K562 (cell line): Measurements from ENCODE around the gene MTMR12. TPM values are rescaled to one million over a fixed set of nuclear protein-coding genes. Genes with fewer than 3 reads are reported as not detected.

ENCODE experiments used
- ATAC-seq: fragments of 200-7000 bp; cut with Tn5 transposase; 3 replicates; pipeline ENCODE4 v1.9.1; 2020; ENCODE audit warnings: moderate library complexity
- BruUV-seq: library from RNA; stranded (reverse); fragments of 400-500 nt; replicated peaks from 2 replicates; lab custom pipeline; 2021; lab: Mats Ljungman, UMichigan
- CTCF ChIA-PET: fragments of 300-600 bp; formaldehyde crosslinking; extraction: SDS; loops from one replicate; lab custom pipeline; 2021; ENCODE audit warnings: low intra/inter-chr PET ratio; lab: Yijun Ruan, JAX
- POLR2A ChIA-PET: fragments of 300-600, 350-650 bp; sonication (Branson Sonifier 250); formaldehyde crosslinking; extraction: SDS; loops from one replicate; lab custom pipeline; 2021; ENCODE audit warnings: antibody characterized with exemption, inconsistent platforms; lab: Yijun Ruan, JAX
- DNase-seq, 4 experiments: peaks; one replicate each; pipeline versions ENCODE4 v3.0.0 to v3.0.0-alpha.2; 2011 to 2018; ENCODE audit warnings: low spot score in 3 of 4, mixed read lengths in 3 of 4; ENCODE audit errors: extremely low read depth in 1 of 4
- FAIRE-seq: peaks from 2 replicates; lab custom pipeline; 2011; peaks lifted over from hg19 to GRCh38; lab: Jason Lieb, UNC
- H2AFZ ChIP-seq: 2 replicates; pipeline ENCODE4 v1.6.0; 2011; ENCODE audit warnings: low read depth, low read length, control low read depth, inconsistent platforms
- H3K27ac ChIP-seq: fragments of 200-600 bp; 3 replicates; pipeline ENCODE4 v1.8.0; 2011; ENCODE audit warnings: low read depth, mild to moderate bottlenecking, control low read depth, inconsistent platforms, low read length, moderate library complexity, mixed read lengths; ENCODE audit errors: extremely low read depth
- H3K27me3 ChIP-seq, 2 experiments: fragments of 300-600 bp in 1 of 2; 2 replicates in 1 of 2; 3 replicates in 1 of 2; pipeline versions ENCODE4 v1.6.0 to v1.8.0; 2011; ENCODE audit warnings: inconsistent platforms in 2 of 2, low read length in 2 of 2, mild to moderate bottlenecking in 1 of 2, mixed read lengths in 1 of 2, moderate library complexity in 1 of 2; ENCODE audit not compliant: control insufficient read depth in 2 of 2, insufficient read depth in 2 of 2
- H3K36me3 ChIP-seq: fragments of 300-600 bp; 3 replicates; pipeline ENCODE4 v1.8.0; 2011; ENCODE audit warnings: mild to moderate bottlenecking, low read length, inconsistent platforms; ENCODE audit not compliant: control insufficient read depth, insufficient read depth
- H3K4me1 ChIP-seq, 2 experiments: fragments of 200-600 bp in 1 of 2; replicated peaks in 1 of 2; 2 replicates in 1 of 2; 3 replicates in 1 of 2; pipeline versions ENCODE4 v1.5.1 to v1.8.0; 2011; ENCODE audit warnings: inconsistent platforms in 2 of 2, low read length in 2 of 2, mild to moderate bottlenecking in 1 of 2, mixed read lengths in 1 of 2, moderate library complexity in 1 of 2; ENCODE audit not compliant: control insufficient read depth in 2 of 2, insufficient read depth in 2 of 2
- H3K4me2 ChIP-seq: 2 replicates; pipeline ENCODE4 v1.6.1; 2011; ENCODE audit warnings: low read length, control low read depth, inconsistent platforms, mixed read lengths; ENCODE audit not compliant: insufficient read depth
- H3K4me3 ChIP-seq: fragments of 200-600 bp; sonication (generic), shearing (Covaris generic); 2 replicates; pipeline ENCODE4 v1.5.1; 2016; ENCODE audit warnings: control low read depth, inconsistent platforms
- H3K79me2 ChIP-seq: fragments of 200-600 bp; 3 replicates; pipeline ENCODE4 v1.8.0; 2011; ENCODE audit warnings: low read length, inconsistent platforms; ENCODE audit not compliant: control insufficient read depth, insufficient read depth
- H3K9ac ChIP-seq, 2 experiments: 2 replicates each; pipeline versions ENCODE4 v1.6.0 to v1.6.1; 2011; ENCODE audit warnings: low read depth in 2 of 2, low read length in 2 of 2, control low read depth in 1 of 2, inconsistent platforms in 1 of 2, mild to moderate bottlenecking in 1 of 2, mixed read lengths in 1 of 2; ENCODE audit not compliant: insufficient read depth in 1 of 2
- H3K9me1 ChIP-seq: one replicate; pipeline ENCODE4 v1.6.0; 2011; ENCODE audit warnings: inconsistent platforms, mild to moderate bottlenecking, low read length, moderate library complexity; ENCODE audit not compliant: control insufficient read depth, insufficient read depth
- H3K9me3 ChIP-seq: replicated peaks from 2 replicates; pipeline ENCODE4 v1.5.1; 2011; ENCODE audit warnings: low read depth, low read length, inconsistent platforms; ENCODE audit not compliant: control insufficient read depth, insufficient read depth
- H4K20me1 ChIP-seq: replicated peaks from 2 replicates; pipeline ENCODE4 v1.6.1; 2011; ENCODE audit warnings: low read length, inconsistent platforms, mixed read lengths; ENCODE audit not compliant: control insufficient read depth, insufficient read depth
- BHLHE40 ChIP-seq: IDR thresholded peaks from 2 replicates; pipeline ENCODE4 v1.6.1; 2011; ENCODE audit warnings: low read length, improper control_type of control experiment
- ETV1 ChIP-seq: fragments of 450-650 bp; conservative IDR thresholded peaks from 2 replicates; pipeline ENCODE4 v1.6.1; 2016; ENCODE audit warnings: missing genetic modification characterization, control low read depth, low read depth, missing compliant biosample characterization
- GTF2F1 ChIP-seq: IDR thresholded peaks from 2 replicates; pipeline ENCODE4 v1.6.1; 2011; ENCODE audit warnings: low read depth, low read length, improper control_type of control experiment
- HOMEZ ChIP-seq: fragments of 250-450 bp; sonication (Bioruptor Pico); IDR thresholded peaks from 2 replicates; pipeline ENCODE4 v1.4.0; 2020; ENCODE audit warnings: mild to moderate bottlenecking, moderate library complexity
- MXD1 ChIP-seq: fragments of 250-450 bp; sonication (Bioruptor Pico); IDR thresholded peaks from 2 replicates; pipeline ENCODE4 v1.8.0; 2021; ENCODE audit warnings: borderline replicate concordance, mild to moderate bottlenecking, moderate library complexity; ENCODE audit not compliant: poor library complexity, severe bottlenecking
- PTTG1 ChIP-seq: fragments of 450-650 bp; IDR thresholded peaks from 2 replicates; pipeline ENCODE4 v1.6.1; 2016; ENCODE audit warnings: low read depth, mild to moderate bottlenecking, missing genetic modification characterization, missing compliant biosample characterization
- SMAD3 ChIP-seq: fragments of 450-650 bp; formaldehyde crosslinking; conservative IDR thresholded peaks from 2 replicates; pipeline ENCODE4 v1.4.0; 2020; ENCODE audit warnings: mild to moderate bottlenecking
- USF2 ChIP-seq: sonication (generic); formaldehyde crosslinking; IDR thresholded peaks from 2 replicates; pipeline ENCODE4 v1.5.0; 2020; ENCODE audit warnings: missing genetic modification reagents
- WHSC1 ChIP-seq: IDR thresholded peaks from one replicate; pipeline ENCODE4 v1.6.1; 2012; ENCODE audit warnings: low read length, control low read depth, inconsistent platforms
- ZBTB1 ChIP-seq: sonication (generic); formaldehyde crosslinking; IDR thresholded peaks from 2 replicates; pipeline ENCODE4 v1.8.1; 2023; ENCODE audit warnings: missing genetic modification reagents, low read depth, mild to moderate bottlenecking, borderline replicate concordance
- ZBTB34 ChIP-seq: fragments of 250-450 bp; sonication (Bioruptor Pico); IDR thresholded peaks from 2 replicates; pipeline ENCODE4 v1.8.0; 2021; ENCODE audit warnings: mild to moderate bottlenecking, moderate library complexity
- ZC3H8 ChIP-seq: fragments of 450-650 bp; IDR thresholded peaks from 2 replicates; pipeline ENCODE4 v1.6.1; 2017
- ZNF184 ChIP-seq: sonication (generic); formaldehyde crosslinking; IDR thresholded peaks from 2 replicates; pipeline ENCODE4 v1.5.0; 2020; ENCODE audit warnings: missing genetic modification reagents
- ZNF217 ChIP-seq: sonication (generic); formaldehyde crosslinking; IDR thresholded peaks from 2 replicates; pipeline ENCODE4 v1.8.0; 2022; ENCODE audit warnings: mild to moderate bottlenecking, missing genetic modification reagents
- ZNF444 ChIP-seq: fragments of 250-450 bp; sonication (Bioruptor Pico); IDR thresholded peaks from 2 replicates; pipeline ENCODE4 v1.4.0; 2020; ENCODE audit warnings: mild to moderate bottlenecking, moderate library complexity
- WGBS: fragments of 100-300 bp; shearing (Covaris generic); methylation state at CpG from one replicate; pipeline ENCODE4 v1.1.6; 2016; ENCODE audit warnings: low coverage, mixed read lengths; ENCODE audit not compliant: insufficient coverage; ENCODE audit errors: missing lambda C conversion rate; 5-methylcytosine and 5-hydroxymethylcytosine counted together
- in situ Hi-C: fragments of 300-500 bp; cut with MboI; formaldehyde crosslinking; loops from 4 replicates; pipeline ENCODE4 v1.15.0; 2018; ENCODE audit warnings: inconsistent platforms, mixed read lengths
- intact Hi-C: fragments of 100-400 bp; cut with micrococcal nuclease; formaldehyde crosslinking; loops from 2 replicates; pipeline ENCODE4 v1.14.2; 2022
- polyA plus RNA-seq, 8 experiments: library from polyadenylated mRNA; depleted of rRNA in 4 of 8; stranded (reverse) in 5 of 8; unstranded in 3 of 8; fragments of >200 nt; fragmentation: Nextera tagmentation in 2 of 8; fragmentation: Illumina TruSeq in 1 of 8; extraction: Ambion mirVana in 2 of 8; extraction: Trizol in 1 of 8; gene quantifications; 2 replicates each; pipeline versions ENCODE4 v1.2.1 to v1.2.3, GENCODE V29; 2011 to 2014; ENCODE audit warnings: inconsistent platforms in 1 of 8, missing spikeins in 1 of 8
- total RNA-seq, 7 experiments: library from RNA; depleted of rRNA in 6 of 7; stranded (reverse); fragments of >200 nt in 6 of 7; fragmentation: Illumina TruSeq in 2 of 7; extraction: Trizol in 2 of 7; gene quantifications; 2 replicates each; pipeline versions ENCODE4 v1.2.1 to v1.2.3, GENCODE V29; 2011 to 2021; ENCODE audit warnings: low replicate concordance in 1 of 7

The MTMR12 gene
- total and polyA plus RNA-seq, 9 of the 15 experiments (the other 6 are each of a cell fraction or from before 2014, with no cell fraction given): 4.0 to 28.7 (median 17.1) TPM

GRCh38 chr5:32331935-32332274, 19.2 kb upstream of the MTMR12 start:
- no peaks in the 10 kb centered on the region for H3K79me2 ChIP-seq
- BruUV-seq: no TSS peak
- no peak for TF ChIP-seq ETV1
- no peak for TF ChIP-seq HOMEZ (CRISPR knock-in tag)
- no peak for TF ChIP-seq ZNF217 (CRISPR knock-in tag)
- TF ChIP-seq ZBTB34: no peak
- no peak for TF ChIP-seq PTTG1
- TF ChIP-seq BHLHE40: no peak
- no peak for TF ChIP-seq ZC3H8
- no peak for TF ChIP-seq USF2 (CRISPR knock-in tag)
- no peak for TF ChIP-seq SMAD3 (CRISPR knock-in tag)
- TF ChIP-seq ZBTB1 (CRISPR knock-in tag): no peak
- no peak for TF ChIP-seq ZNF444
- TF ChIP-seq WHSC1: no peak
- no peak for TF ChIP-seq MXD1 (CRISPR knock-in tag)
- TF ChIP-seq ZNF184 (CRISPR knock-in tag): no peak
- TF ChIP-seq GTF2F1: no peak
- FAIRE-seq: no peak
- no peak overlapping the region for H3K4me3 ChIP-seq
- 31% methylated on average over 3 of the region's 3 CpGs for WGBS
- intact Hi-C loops (loop anchor here (10.0 kb wide), 1 partner anchor 283 kb away; no protein-coding TSS in a partner anchor), in situ Hi-C loops (no loop called here)
- H3K4me1 ChIP-seq: peaks cover 0 to 3% of the 10 kb centered on the region in 2 experiments; a peak in 1 of 5 replicates
- H3K4me2 ChIP-seq: no peak overlapping the region
- H3K9me3 ChIP-seq: no peaks in the 10 kb centered on the region
- no peak overlapping the region for H3K9ac ChIP-seq
- ChIA-PET POLR2A (interaction anchor here (1.2 to 2.3 kb wide), 2 partner anchors 12 to 17 kb away, joined by 4 to 5 read pairs; no protein-coding TSS in a partner anchor), CTCF (no interaction called here)
- H3K9me1 ChIP-seq: no peaks in the 10 kb centered on the region
- no peaks in the 10 kb centered on the region for H3K36me3 ChIP-seq
- H3K27ac ChIP-seq: no peak overlapping the region
- peak overlapping the region; percentile 18 for H2AFZ ChIP-seq
- H4K20me1 ChIP-seq: no peaks in the 10 kb centered on the region
- no peak for DNase-seq
- ATAC-seq: no peak
- H3K27me3 ChIP-seq: no peaks in the 10 kb centered on the region
